K562 (cell line): ENCODE data around the gene OR14J1. TPM values are rescaled to one million over a fixed set of nuclear protein-coding genes. Genes with fewer than 3 reads are reported as not detected.

Experiments used
- ATAC-seq: fragments of 200-7000 bp; cut with Tn5 transposase; 3 replicates; pipeline ENCODE4 v1.9.1; 2020; ENCODE audit warnings: moderate library complexity
- BruUV-seq: library from RNA; stranded (reverse); fragments of 400-500 nt; replicated peaks from 2 replicates; lab custom pipeline; 2021; lab: Mats Ljungman, UMichigan
- CTCF ChIA-PET: fragments of 300-600 bp; formaldehyde crosslinking; extraction: SDS; loops from one replicate; lab custom pipeline; 2021; ENCODE audit warnings: low intra/inter-chr PET ratio; lab: Yijun Ruan, JAX
- POLR2A ChIA-PET: fragments of 300-600, 350-650 bp; sonication (Branson Sonifier 250); formaldehyde crosslinking; extraction: SDS; loops from one replicate; lab custom pipeline; 2021; ENCODE audit warnings: antibody characterized with exemption, inconsistent platforms; lab: Yijun Ruan, JAX
- DNase-seq, 4 experiments: peaks; one replicate each; pipeline versions ENCODE4 v3.0.0 to v3.0.0-alpha.2; 2011 to 2018; ENCODE audit warnings: low spot score in 3 of 4, mixed read lengths in 3 of 4; ENCODE audit errors: extremely low read depth in 1 of 4
- FAIRE-seq: peaks from 2 replicates; lab custom pipeline; 2011; peaks lifted over from hg19 to GRCh38; lab: Jason Lieb, UNC
- H2AFZ ChIP-seq: 2 replicates; pipeline ENCODE4 v1.6.0; 2011; ENCODE audit warnings: low read depth, low read length, control low read depth, inconsistent platforms
- H3K27ac ChIP-seq: fragments of 200-600 bp; 3 replicates; pipeline ENCODE4 v1.8.0; 2011; ENCODE audit warnings: low read depth, mild to moderate bottlenecking, control low read depth, inconsistent platforms, low read length, moderate library complexity, mixed read lengths; ENCODE audit errors: extremely low read depth
- H3K27me3 ChIP-seq, 2 experiments: fragments of 300-600 bp in 1 of 2; 2 replicates in 1 of 2; 3 replicates in 1 of 2; pipeline versions ENCODE4 v1.6.0 to v1.8.0; 2011; ENCODE audit warnings: inconsistent platforms in 2 of 2, low read length in 2 of 2, mild to moderate bottlenecking in 1 of 2, mixed read lengths in 1 of 2, moderate library complexity in 1 of 2; ENCODE audit not compliant: control insufficient read depth in 2 of 2, insufficient read depth in 2 of 2
- H3K36me3 ChIP-seq: fragments of 300-600 bp; 3 replicates; pipeline ENCODE4 v1.8.0; 2011; ENCODE audit warnings: mild to moderate bottlenecking, low read length, inconsistent platforms; ENCODE audit not compliant: control insufficient read depth, insufficient read depth
- H3K4me1 ChIP-seq, 2 experiments: fragments of 200-600 bp in 1 of 2; replicated peaks in 1 of 2; 2 replicates in 1 of 2; 3 replicates in 1 of 2; pipeline versions ENCODE4 v1.5.1 to v1.8.0; 2011; ENCODE audit warnings: inconsistent platforms in 2 of 2, low read length in 2 of 2, mild to moderate bottlenecking in 1 of 2, mixed read lengths in 1 of 2, moderate library complexity in 1 of 2; ENCODE audit not compliant: control insufficient read depth in 2 of 2, insufficient read depth in 2 of 2
- H3K4me2 ChIP-seq: 2 replicates; pipeline ENCODE4 v1.6.1; 2011; ENCODE audit warnings: low read length, control low read depth, inconsistent platforms, mixed read lengths; ENCODE audit not compliant: insufficient read depth
- H3K4me3 ChIP-seq: fragments of 200-600 bp; sonication (generic), shearing (Covaris generic); 2 replicates; pipeline ENCODE4 v1.5.1; 2016; ENCODE audit warnings: control low read depth, inconsistent platforms
- H3K79me2 ChIP-seq: fragments of 200-600 bp; 3 replicates; pipeline ENCODE4 v1.8.0; 2011; ENCODE audit warnings: low read length, inconsistent platforms; ENCODE audit not compliant: control insufficient read depth, insufficient read depth
- H3K9ac ChIP-seq, 2 experiments: 2 replicates each; pipeline versions ENCODE4 v1.6.0 to v1.6.1; 2011; ENCODE audit warnings: low read depth in 2 of 2, low read length in 2 of 2, control low read depth in 1 of 2, inconsistent platforms in 1 of 2, mild to moderate bottlenecking in 1 of 2, mixed read lengths in 1 of 2; ENCODE audit not compliant: insufficient read depth in 1 of 2
- H3K9me1 ChIP-seq: one replicate; pipeline ENCODE4 v1.6.0; 2011; ENCODE audit warnings: inconsistent platforms, mild to moderate bottlenecking, low read length, moderate library complexity; ENCODE audit not compliant: control insufficient read depth, insufficient read depth
- H3K9me3 ChIP-seq: replicated peaks from 2 replicates; pipeline ENCODE4 v1.5.1; 2011; ENCODE audit warnings: low read depth, low read length, inconsistent platforms; ENCODE audit not compliant: control insufficient read depth, insufficient read depth
- H4K20me1 ChIP-seq: replicated peaks from 2 replicates; pipeline ENCODE4 v1.6.1; 2011; ENCODE audit warnings: low read length, inconsistent platforms, mixed read lengths; ENCODE audit not compliant: control insufficient read depth, insufficient read depth
- ARNT ChIP-seq, 2 experiments: fragments of 450-650 bp; IDR thresholded peaks; 2 replicates each; pipeline ENCODE4 v1.6.1; 2016; ENCODE audit warnings: mild to moderate bottlenecking in 1 of 2
- BCL6 ChIP-seq: fragments of 250-450 bp; sonication (Bioruptor Pico); IDR thresholded peaks from 2 replicates; pipeline ENCODE4 v1.4.0; 2020
- BRF1 ChIP-seq: IDR thresholded peaks from 3 replicates; pipeline ENCODE4 v1.6.1; 2011; ENCODE audit warnings: borderline replicate concordance, mild to moderate bottlenecking; ENCODE audit not compliant: insufficient read length; ENCODE audit errors: extremely low read depth
- ELF2 ChIP-seq: fragments of 250-450 bp; sonication (Bioruptor Pico); IDR thresholded peaks from 2 replicates; pipeline ENCODE4 v1.5.0; 2021; ENCODE audit warnings: mild to moderate bottlenecking
- FUS ChIP-seq: fragments of 200-400 bp; formaldehyde crosslinking; optimal IDR thresholded peaks from 2 replicates; pipeline ENCODE3; 2017; ENCODE audit warnings: low read depth, low read length
- GTF2F1 ChIP-seq: IDR thresholded peaks from 2 replicates; pipeline ENCODE4 v1.6.1; 2011; ENCODE audit warnings: low read depth, low read length, improper control_type of control experiment
- HCFC1 ChIP-seq: IDR thresholded peaks from 2 replicates; pipeline ENCODE4 v1.6.1; 2012; ENCODE audit warnings: low read depth, low read length, improper control_type of control experiment
- KAT2B ChIP-seq: IDR thresholded peaks from one replicate; pipeline ENCODE4 v1.6.1; 2012; ENCODE audit warnings: low read depth, mild to moderate bottlenecking, control low read depth, inconsistent platforms, low read length, moderate library complexity
- LCOR ChIP-seq: sonication (generic); formaldehyde crosslinking; IDR thresholded peaks from 2 replicates; pipeline ENCODE4 v1.8.0; 2022; ENCODE audit warnings: mild to moderate bottlenecking, missing genetic modification reagents
- MTF1 ChIP-seq: fragments of 250-450 bp; sonication (Bioruptor Pico); IDR thresholded peaks from 2 replicates; pipeline ENCODE4 v1.9.0; 2021; ENCODE audit warnings: moderate library complexity, mild to moderate bottlenecking, inconsistent platforms, borderline replicate concordance
- PML ChIP-seq: IDR thresholded peaks from 2 replicates; pipeline ENCODE4 v1.6.1; 2012; ENCODE audit warnings: low read length, inconsistent platforms
- SMARCA4 ChIP-seq: fragments of 450-650 bp; IDR thresholded peaks from 2 replicates; pipeline ENCODE4 v1.6.1; 2016
- TCF15 ChIP-seq: fragments of 250-450 bp; sonication (Bioruptor Pico); IDR thresholded peaks from 2 replicates; pipeline ENCODE4 v1.8.0; 2022; ENCODE audit warnings: moderate library complexity, mild to moderate bottlenecking, inconsistent platforms
- ZBTB9 ChIP-seq: fragments of 450-650 bp; formaldehyde crosslinking; IDR thresholded peaks from 2 replicates; pipeline ENCODE4 v1.4.0; 2020; ENCODE audit warnings: mild to moderate bottlenecking, moderate library complexity
- ZNF253 ChIP-seq: fragments of 250-450 bp; sonication (Bioruptor Pico); conservative IDR thresholded peaks from 2 replicates; pipeline ENCODE4 v1.6.1; 2021; ENCODE audit warnings: mild to moderate bottlenecking
- ZNF316 ChIP-seq: fragments of 450-650 bp; IDR thresholded peaks from 2 replicates; pipeline ENCODE4 v1.6.1; 2016
- ZNF583 ChIP-seq: fragments of 250-450 bp; sonication (Bioruptor Pico); IDR thresholded peaks from 2 replicates; pipeline ENCODE4 v1.4.0; 2020
- ZNF778 ChIP-seq: fragments of 450-650 bp; formaldehyde crosslinking; IDR thresholded peaks from 2 replicates; pipeline ENCODE4 v1.4.0; 2020; ENCODE audit warnings: mild to moderate bottlenecking, moderate library complexity
- WGBS: fragments of 100-300 bp; shearing (Covaris generic); methylation state at CpG from one replicate; pipeline ENCODE4 v1.1.6; 2016; ENCODE audit warnings: low coverage, mixed read lengths; ENCODE audit not compliant: insufficient coverage; ENCODE audit errors: missing lambda C conversion rate; 5-methylcytosine and 5-hydroxymethylcytosine counted together
- in situ Hi-C: fragments of 300-500 bp; cut with MboI; formaldehyde crosslinking; loops from 4 replicates; pipeline ENCODE4 v1.15.0; 2018; ENCODE audit warnings: inconsistent platforms, mixed read lengths
- intact Hi-C: fragments of 100-400 bp; cut with micrococcal nuclease; formaldehyde crosslinking; loops from 2 replicates; pipeline ENCODE4 v1.14.2; 2022
- polyA plus RNA-seq, 8 experiments: library from polyadenylated mRNA; depleted of rRNA in 4 of 8; stranded (reverse) in 5 of 8; unstranded in 3 of 8; fragments of >200 nt; fragmentation: Nextera tagmentation in 2 of 8; fragmentation: Illumina TruSeq in 1 of 8; extraction: Ambion mirVana in 2 of 8; extraction: Trizol in 1 of 8; gene quantifications; 2 replicates each; pipeline versions ENCODE4 v1.2.1 to v1.2.3, GENCODE V29; 2011 to 2014; ENCODE audit warnings: inconsistent platforms in 1 of 8, missing spikeins in 1 of 8
- total RNA-seq, 7 experiments: library from RNA; depleted of rRNA in 6 of 7; stranded (reverse); fragments of >200 nt in 6 of 7; fragmentation: Illumina TruSeq in 2 of 7; extraction: Trizol in 2 of 7; gene quantifications; 2 replicates each; pipeline versions ENCODE4 v1.2.1 to v1.2.3, GENCODE V29; 2011 to 2021; ENCODE audit warnings: low replicate concordance in 1 of 7
- TF ChIP-seq, protein P1 (sequence below): fragments of 150-350 bp; IDR thresholded peaks from 2 replicates; pipeline ENCODE4 v1.6.1; 2014; ENCODE audit warnings: low read depth, mild to moderate bottlenecking, low read length, borderline replicate concordance

The OR14J1 gene
- total and polyA plus RNA-seq, 9 of the 15 experiments (the other 6 are each of a cell fraction or from before 2014, with no cell fraction given) = not detected

- TF ChIP-seq ZBTB9 (no peak), ZNF583 (CRISPR knock-in tag) (no peak), ZNF253 (no peak), ZNF316 (no peak), MTF1 (CRISPR knock-in tag) (no peak), ELF2 (CRISPR knock-in tag) (no peak), PML (no peak), SMARCA4 (no peak), LCOR (CRISPR knock-in tag) (no peak), BRF1 (no peak), BCL6 (CRISPR knock-in tag) (no peak), KAT2B (no peak)
- TF ChIP-seq, all 486 proteins: peak for 0
Measured at GRCh38 chr6:29301316-29301715, at the start of gene OR14J1 (continued).

GRCh38 chr6:29251736-29252135 is 49.8 kb upstream of the OR14J1 start:
- H3K4me2 ChIP-seq = no peak overlapping the region
- H3K36me3 ChIP-seq = no peaks in the 10 kb centered on the region
- H3K27ac ChIP-seq = no peak overlapping the region
- WGBS = 2% methylated on average over 9 of the region's 9 CpGs
- H3K27me3 ChIP-seq = no peaks in the 10 kb centered on the region
- no peak overlapping the region for H3K4me3 ChIP-seq
- in situ Hi-C loops (no loop called here), intact Hi-C loops (no loop called here)
- no peaks in the 10 kb centered on the region for H3K79me2 ChIP-seq
- ATAC-seq (no peak), FAIRE-seq (no peak), DNase-seq (no peak)
- no peak overlapping the region for H3K9ac ChIP-seq
- no peaks in the 10 kb centered on the region for H3K9me3 ChIP-seq
- H4K20me1 ChIP-seq = no peaks in the 10 kb centered on the region
- ChIA-PET CTCF (no interaction called here), POLR2A (no interaction called here)
- H3K9me1 ChIP-seq = no peaks in the 10 kb centered on the region
- BruUV-seq = no TSS peak
- H3K4me1 ChIP-seq = no peaks in the 10 kb centered on the region
- no peak overlapping the region for H2AFZ ChIP-seq
- TF ChIP-seq GTF2F1 (no peak), HCFC1 (no peak), ZNF778 (no peak), TCF15 (CRISPR knock-in tag) (no peak), ARNT (IDR thresholded peaks at IDR 0.05) (no peak), FUS (no peak)
- TF ChIP-seq, protein P1, sequence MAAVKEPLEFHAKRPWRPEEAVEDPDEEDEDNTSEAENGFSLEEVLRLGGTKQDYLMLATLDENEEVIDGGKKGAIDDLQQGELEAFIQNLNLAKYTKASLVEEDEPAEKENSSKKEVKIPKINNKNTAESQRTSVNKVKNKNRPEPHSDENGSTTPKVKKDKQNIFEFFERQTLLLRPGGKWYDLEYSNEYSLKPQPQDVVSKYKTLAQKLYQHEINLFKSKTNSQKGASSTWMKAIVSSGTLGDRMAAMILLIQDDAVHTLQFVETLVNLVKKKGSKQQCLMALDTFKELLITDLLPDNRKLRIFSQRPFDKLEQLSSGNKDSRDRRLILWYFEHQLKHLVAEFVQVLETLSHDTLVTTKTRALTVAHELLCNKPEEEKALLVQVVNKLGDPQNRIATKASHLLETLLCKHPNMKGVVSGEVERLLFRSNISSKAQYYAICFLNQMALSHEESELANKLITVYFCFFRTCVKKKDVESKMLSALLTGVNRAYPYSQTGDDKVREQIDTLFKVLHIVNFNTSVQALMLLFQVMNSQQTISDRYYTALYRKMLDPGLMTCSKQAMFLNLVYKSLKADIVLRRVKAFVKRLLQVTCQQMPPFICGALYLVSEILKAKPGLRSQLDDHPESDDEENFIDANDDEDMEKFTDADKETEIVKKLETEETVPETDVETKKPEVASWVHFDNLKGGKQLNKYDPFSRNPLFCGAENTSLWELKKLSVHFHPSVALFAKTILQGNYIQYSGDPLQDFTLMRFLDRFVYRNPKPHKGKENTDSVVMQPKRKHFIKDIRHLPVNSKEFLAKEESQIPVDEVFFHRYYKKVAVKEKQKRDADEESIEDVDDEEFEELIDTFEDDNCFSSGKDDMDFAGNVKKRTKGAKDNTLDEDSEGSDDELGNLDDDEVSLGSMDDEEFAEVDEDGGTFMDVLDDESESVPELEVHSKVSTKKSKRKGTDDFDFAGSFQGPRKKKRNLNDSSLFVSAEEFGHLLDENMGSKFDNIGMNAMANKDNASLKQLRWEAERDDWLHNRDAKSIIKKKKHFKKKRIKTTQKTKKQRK = no peak
